CD4-positive, alpha-beta T cell treated with Interleukin-17A for 4 hours (primary cell): ENCODE results near the gene PLXNA4.

Experiments used
- DNase-seq: peaks from one replicate; pipeline ENCODE4 v3.0.0-alpha.2; 2020; ENCODE audit warnings: mixed read lengths

Gene PLXNA4

GRCh38 chr7:132527467-132528410 lies 48.5 kb downstream of the PLXNA4 start:
- no peak for DNase-seq

GRCh38 chr7:132526111-132526740 lies 50.0 kb downstream of the PLXNA4 start:
- DNase-seq: no peak

- DNase-seq: no peak
Observed at GRCh38 chr7:132521423-132521822, 54.8 kb downstream of the PLXNA4 start.

GRCh38 chr7:132520591-132521280 lies 55.5 kb downstream of the PLXNA4 start:
- no peak for DNase-seq

GRCh38 chr7:132519936-132520335 lies 56.3 kb downstream of the PLXNA4 start:
- no peak for DNase-seq

- no peak for DNase-seq
Observed at GRCh38 chr7:132518839-132519173, 57.5 kb downstream of the PLXNA4 start.

GRCh38 chr7:132518102-132518838 lies 58.0 kb downstream of the PLXNA4 start:
- no peak for DNase-seq

GRCh38 chr7:132516042-132516840 lies 60.0 kb downstream of the PLXNA4 start:
- DNase-seq: no peak

GRCh38 chr7:132515181-132515580 lies 61.1 kb downstream of the PLXNA4 start:
- no peak for DNase-seq

GRCh38 chr7:132514430-132514829 lies 61.8 kb downstream of the PLXNA4 start:
- no peak for DNase-seq

GRCh38 chr7:132511921-132512320 lies 64.3 kb downstream of the PLXNA4 start:
- no peak for DNase-seq

- DNase-seq: no peak
Observed at GRCh38 chr7:132511387-132511786, 64.9 kb downstream of the PLXNA4 start.

- DNase-seq: no peak
Observed at GRCh38 chr7:132509643-132510042, 66.6 kb downstream of the PLXNA4 start.

- DNase-seq: no peak
Observed at GRCh38 chr7:132508724-132509353, 67.4 kb downstream of the PLXNA4 start.

GRCh38 chr7:132504852-132505251 lies 71.4 kb downstream of the PLXNA4 start:
- DNase-seq: no peak

- DNase-seq: no peak
Observed at GRCh38 chr7:132504071-132504470, 72.2 kb downstream of the PLXNA4 start.

GRCh38 chr7:132503415-132503814 lies 72.9 kb downstream of the PLXNA4 start:
- no peak for DNase-seq

- no peak for DNase-seq
Observed at GRCh38 chr7:132501956-132502355, 74.3 kb downstream of the PLXNA4 start.

- no peak for DNase-seq
Observed at GRCh38 chr7:132500727-132501440, 75.4 kb downstream of the PLXNA4 start.

- no peak for DNase-seq
Observed at GRCh38 chr7:132499487-132499886, 76.8 kb downstream of the PLXNA4 start.

GRCh38 chr7:132499065-132499464 lies 77.2 kb downstream of the PLXNA4 start:
- DNase-seq: no peak
